Measurements from ENCODE around the gene DOCK9. TPM values are rescaled to one million over a fixed set of nuclear protein-coding genes. Genes with fewer than 3 reads are reported as not detected.

Gene DOCK9
- total RNA-seq, 1 donor from 2014 or later = 88.4 TPM

DNA sequence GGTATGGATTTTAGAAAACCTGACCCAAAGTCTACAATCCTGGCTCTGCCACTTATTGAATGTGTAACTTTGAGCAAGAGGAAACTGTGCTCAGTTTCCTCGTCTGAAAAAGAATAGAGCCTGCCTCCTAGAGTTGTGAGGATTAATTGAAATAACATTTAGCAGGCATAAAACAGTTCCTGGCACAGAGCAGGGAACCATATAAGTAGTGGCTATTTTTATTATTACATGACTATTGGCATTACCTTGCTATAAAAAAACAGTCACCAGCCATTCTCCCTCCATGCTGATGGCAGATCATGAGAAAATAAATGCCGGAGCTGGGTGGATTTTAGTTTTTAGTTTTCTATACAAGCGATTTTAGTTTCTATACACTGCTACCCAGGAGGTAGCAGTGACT lies 5.8 kb downstream of the DOCK9 start:
- Histone ChIP-seq H3K4me3 (no peak overlapping the region), H3K27ac (no peak overlapping the region), H3K36me3 (no peaks in the 10 kb centered on the region), H3K4me1 (peaks cover 15% of the 10 kb centered on the region), H3K27me3 (no peaks in the 10 kb centered on the region), H3K9me3 (no peaks in the 10 kb centered on the region)
- DNase-seq (ENCODE audit: extremely low spot score in 2 of 2) = no peak
- intact Hi-C loops (cut with DNase I) = no loop called here
- no peak for TF ChIP-seq POLR2A (IDR thresholded peaks at IDR 0.05)
- TF ChIP-seq, protein P1, sequence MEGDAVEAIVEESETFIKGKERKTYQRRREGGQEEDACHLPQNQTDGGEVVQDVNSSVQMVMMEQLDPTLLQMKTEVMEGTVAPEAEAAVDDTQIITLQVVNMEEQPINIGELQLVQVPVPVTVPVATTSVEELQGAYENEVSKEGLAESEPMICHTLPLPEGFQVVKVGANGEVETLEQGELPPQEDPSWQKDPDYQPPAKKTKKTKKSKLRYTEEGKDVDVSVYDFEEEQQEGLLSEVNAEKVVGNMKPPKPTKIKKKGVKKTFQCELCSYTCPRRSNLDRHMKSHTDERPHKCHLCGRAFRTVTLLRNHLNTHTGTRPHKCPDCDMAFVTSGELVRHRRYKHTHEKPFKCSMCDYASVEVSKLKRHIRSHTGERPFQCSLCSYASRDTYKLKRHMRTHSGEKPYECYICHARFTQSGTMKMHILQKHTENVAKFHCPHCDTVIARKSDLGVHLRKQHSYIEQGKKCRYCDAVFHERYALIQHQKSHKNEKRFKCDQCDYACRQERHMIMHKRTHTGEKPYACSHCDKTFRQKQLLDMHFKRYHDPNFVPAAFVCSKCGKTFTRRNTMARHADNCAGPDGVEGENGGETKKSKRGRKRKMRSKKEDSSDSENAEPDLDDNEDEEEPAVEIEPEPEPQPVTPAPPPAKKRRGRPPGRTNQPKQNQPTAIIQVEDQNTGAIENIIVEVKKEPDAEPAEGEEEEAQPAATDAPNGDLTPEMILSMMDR (IDR thresholded peaks at IDR 0.05) = no peak
- TF ChIP-seq POLR2AphosphoS5 (IDR thresholded peaks at IDR 0.05; ENCODE audit: insufficient read depth in 1 of 2, low read depth in 1 of 2) = no peak

DNA sequence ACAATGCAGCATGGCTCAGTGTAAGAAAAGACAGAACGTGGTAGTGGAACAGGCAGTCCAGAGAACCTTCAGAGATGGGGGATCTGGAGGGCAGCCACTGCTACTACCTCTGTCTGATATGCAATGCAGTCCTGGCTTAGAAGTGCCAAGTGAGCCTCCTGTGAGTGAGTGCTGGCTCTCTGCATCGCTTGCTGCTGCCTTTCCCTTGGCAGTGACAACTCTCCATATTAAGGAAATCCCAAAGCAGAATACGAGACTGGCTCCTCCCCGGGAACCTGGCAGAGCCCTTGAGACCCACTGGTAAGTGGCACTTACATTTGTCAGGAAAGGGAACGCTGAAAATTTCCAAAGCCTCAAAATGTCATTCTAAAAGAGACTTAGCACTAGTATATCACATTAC lies 7.5 kb downstream of the DOCK9 start:
- peaks cover 5% of the 10 kb centered on the region for H3K4me1 ChIP-seq
- peak overlapping the region; percentile 39 for H3K27ac ChIP-seq
- DNase-seq (ENCODE audit: extremely low spot score in 2 of 2) = no peak
- no peaks in the 10 kb centered on the region for H3K27me3 ChIP-seq
- no peaks in the 10 kb centered on the region for H3K9me3 ChIP-seq
- no peak overlapping the region for H3K4me3 ChIP-seq
- intact Hi-C loops (cut with DNase I) = no loop called here
- H3K36me3 ChIP-seq = no peaks in the 10 kb centered on the region
- no peak for TF ChIP-seq POLR2A (IDR thresholded peaks at IDR 0.05)
- TF ChIP-seq, protein P1 (IDR thresholded peaks at IDR 0.05) = no peak
- TF ChIP-seq POLR2AphosphoS5 (IDR thresholded peaks at IDR 0.05; ENCODE audit: insufficient read depth in 1 of 2, low read depth in 1 of 2) = no peak

DNA sequence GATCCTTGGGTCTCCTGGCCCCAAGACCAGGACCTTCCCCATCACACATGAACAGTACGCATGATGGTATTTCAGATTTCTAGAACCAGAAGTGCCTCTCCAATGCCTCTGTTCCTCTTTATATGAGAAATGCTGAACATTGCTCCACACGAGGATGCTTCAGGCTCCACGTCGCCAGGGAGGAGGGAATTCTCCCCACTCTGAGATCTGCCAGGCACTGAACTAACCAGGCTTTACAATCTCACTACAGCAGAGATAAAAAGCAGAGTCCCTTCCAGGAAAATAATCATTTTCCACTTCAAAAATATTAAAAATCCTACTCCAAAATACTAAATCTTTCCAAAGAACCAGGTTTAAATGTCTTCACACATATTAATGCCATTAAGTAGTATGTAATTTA lies 10.4 kb downstream of the DOCK9 start:
- no peaks in the 10 kb centered on the region for H3K9me3 ChIP-seq
- H3K4me1 ChIP-seq = peaks cover 15% of the 10 kb centered on the region
- TF ChIP-seq POLR2A (IDR thresholded peaks at IDR 0.05) = no peak
- no peak overlapping the region for H3K4me3 ChIP-seq
- no peak for DNase-seq (ENCODE audit: extremely low spot score in 2 of 2)
- no peak overlapping the region for H3K27ac ChIP-seq
- intact Hi-C loops (cut with DNase I) = no loop called here
- H3K36me3 ChIP-seq = no peaks in the 10 kb centered on the region
- no peaks in the 10 kb centered on the region for H3K27me3 ChIP-seq

DNA sequence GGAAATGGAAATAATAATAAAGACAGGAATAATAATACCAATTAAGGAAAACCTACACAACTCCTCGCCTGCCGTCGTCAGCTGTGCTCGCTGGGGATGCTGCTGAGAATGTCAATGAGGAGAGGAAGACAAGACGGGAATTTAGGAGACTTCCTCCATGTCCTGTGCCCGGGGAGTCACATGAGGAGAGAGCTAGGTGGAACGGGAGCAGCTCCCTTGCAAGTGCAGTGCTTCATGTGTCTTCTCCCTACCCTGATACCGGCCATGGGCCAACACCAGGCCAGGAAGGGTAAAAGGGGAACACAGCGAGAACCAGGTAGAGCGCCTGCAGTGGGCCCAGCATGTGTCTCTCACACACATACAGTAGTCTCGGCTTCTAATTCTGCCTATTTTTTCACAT lies 11.8 kb downstream of the DOCK9 start:
- no peaks in the 10 kb centered on the region for H3K9me3 ChIP-seq
- no peak overlapping the region for H3K27ac ChIP-seq
- no peaks in the 10 kb centered on the region for H3K36me3 ChIP-seq
- intact Hi-C loops (cut with DNase I) = no loop called here
- H3K4me3 ChIP-seq = no peak overlapping the region
- no peak for DNase-seq (ENCODE audit: extremely low spot score in 2 of 2)
- H3K27me3 ChIP-seq = no peaks in the 10 kb centered on the region
- H3K4me1 ChIP-seq = peaks cover 21% of the 10 kb centered on the region
- TF ChIP-seq POLR2A (IDR thresholded peaks at IDR 0.05) = no peak
- no peak for TF ChIP-seq POLR2AphosphoS5 (IDR thresholded peaks at IDR 0.05; ENCODE audit: insufficient read depth in 1 of 2, low read depth in 1 of 2)

DNA sequence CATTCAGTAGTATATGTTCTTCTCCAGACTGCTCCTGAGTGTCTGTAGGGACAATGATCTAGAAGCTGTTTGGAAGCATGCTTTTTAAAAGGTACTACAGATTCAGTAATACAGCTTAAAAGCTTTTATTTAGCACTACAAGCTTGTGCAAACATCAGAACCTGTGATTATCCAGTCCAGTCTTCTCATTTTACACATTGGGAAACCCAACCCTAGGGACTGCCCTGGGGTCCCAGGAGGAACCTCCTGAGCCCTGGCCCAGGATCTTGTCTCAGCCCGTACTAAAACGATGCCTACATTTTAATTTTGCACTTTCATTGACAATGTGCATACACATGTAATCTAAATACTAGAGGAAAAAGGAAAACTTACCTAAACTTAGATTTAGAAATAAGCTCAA lies 12.5 kb downstream of the DOCK9 start:
- peaks cover 21% of the 10 kb centered on the region for H3K4me1 ChIP-seq
- H3K27me3 ChIP-seq = no peaks in the 10 kb centered on the region
- no peak overlapping the region for H3K4me3 ChIP-seq
- H3K36me3 ChIP-seq = no peaks in the 10 kb centered on the region
- DNase-seq (ENCODE audit: extremely low spot score in 2 of 2) = no peak
- H3K9me3 ChIP-seq = no peaks in the 10 kb centered on the region
- intact Hi-C loops (cut with DNase I) = no loop called here
- H3K27ac ChIP-seq = no peak overlapping the region
- TF ChIP-seq, protein P1 (IDR thresholded peaks at IDR 0.05) = no peak
- TF ChIP-seq POLR2AphosphoS5 (IDR thresholded peaks at IDR 0.05; ENCODE audit: insufficient read depth in 1 of 2, low read depth in 1 of 2) (no peak), POLR2A (IDR thresholded peaks at IDR 0.05) (no peak)

DNA sequence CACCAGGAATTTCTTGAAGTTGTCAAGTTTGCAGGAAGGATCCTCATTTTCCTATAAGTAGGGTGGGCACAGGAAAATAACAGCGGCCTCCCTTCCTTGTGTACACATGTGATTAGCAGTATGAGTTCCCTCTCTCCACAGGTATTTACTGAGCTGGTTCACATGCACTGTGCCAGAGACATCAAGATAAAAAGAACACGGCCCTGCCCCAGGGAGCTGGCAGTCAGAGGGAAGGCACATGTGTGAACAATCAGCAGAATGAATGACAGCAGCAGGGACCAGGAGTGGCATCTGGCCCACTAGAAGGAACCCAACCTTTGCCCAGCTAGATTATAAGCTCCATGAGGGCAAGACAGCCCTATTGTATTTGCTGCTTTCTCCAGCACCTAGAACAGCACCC lies 13.9 kb downstream of the DOCK9 start:
- intact Hi-C loops (cut with DNase I) = no loop called here
- TF ChIP-seq, protein P1 (IDR thresholded peaks at IDR 0.05) = no peak
- TF ChIP-seq POLR2A (IDR thresholded peaks at IDR 0.05) (no peak), POLR2AphosphoS5 (IDR thresholded peaks at IDR 0.05; ENCODE audit: insufficient read depth in 1 of 2, low read depth in 1 of 2) (no peak)
- Histone ChIP-seq H3K4me1 (peaks cover 25% of the 10 kb centered on the region), H3K9me3 (no peaks in the 10 kb centered on the region), H3K4me3 (no peak overlapping the region), H3K27ac (no peak overlapping the region), H3K36me3 (no peaks in the 10 kb centered on the region), H3K27me3 (no peaks in the 10 kb centered on the region)
- no peak for DNase-seq (ENCODE audit: extremely low spot score in 2 of 2)
